Endothelial cell of umbilical vein (primary cell): ENCODE measurements around the gene ZNF557. TPM values are rescaled to one million over a fixed set of nuclear protein-coding genes. Genes with fewer than 3 reads are reported as not detected.

Experiments used
- BruUV-seq: library from RNA; stranded (reverse); fragments of 400-500 nt; replicated peaks from 2 replicates; lab custom pipeline; 2021; lab: Mats Ljungman, UMichigan
- CTCF ChIA-PET: fragments of 300-600, 350-600 bp; sonication (Branson Sonifier 250); formaldehyde crosslinking; loops from one replicate; lab custom pipeline; 2021; ENCODE audit warnings: antibody characterized with exemption, inconsistent platforms; lab: Charles Lee
- POLR2A ChIA-PET: fragments of 300-600, 350-600 bp; sonication (Branson Sonifier 250); formaldehyde crosslinking; loops from one replicate; lab custom pipeline; 2021; ENCODE audit warnings: antibody characterized with exemption, inconsistent platforms; lab: Charles Lee
- DNase-seq: peaks from one replicate; pipeline ENCODE4 v3.0.0-alpha.2; 2011; ENCODE audit warnings: low read depth, low spot score
- FAIRE-seq: peaks from 2 replicates; lab custom pipeline; 2011; peaks lifted over from hg19 to GRCh38; lab: Jason Lieb, UNC
- H2AFZ ChIP-seq: 2 replicates; pipeline ENCODE4 v1.6.0; 2012; ENCODE audit warnings: low read depth, low read length, control low read depth, inconsistent platforms
- H3K27ac ChIP-seq: 2 replicates; pipeline ENCODE4 v1.5.1; 2011; ENCODE audit warnings: low read depth, mild to moderate bottlenecking, control low read depth, low read length, moderate library complexity; ENCODE audit not compliant: insufficient read depth
- H3K27me3 ChIP-seq, 2 experiments: 2 replicates each; pipeline versions ENCODE4 v1.6.0 to v1.6.1; 2011; ENCODE audit warnings: low read length in 2 of 2, mixed read lengths in 1 of 2; ENCODE audit not compliant: control insufficient read depth in 2 of 2, insufficient read depth in 2 of 2
- H3K36me3 ChIP-seq, 2 experiments: 2 replicates in 1 of 2; 3 replicates in 1 of 2; pipeline ENCODE4 v1.5.1; 2011; ENCODE audit warnings: low read length in 2 of 2, mild to moderate bottlenecking in 1 of 2, moderate library complexity in 1 of 2; ENCODE audit not compliant: control insufficient read depth in 2 of 2, insufficient read depth in 2 of 2; ENCODE audit errors: extremely low read depth in 1 of 2
- H3K4me1 ChIP-seq: 3 replicates; pipeline ENCODE4 v1.5.1; 2011; ENCODE audit warnings: mild to moderate bottlenecking, low read length; ENCODE audit not compliant: control insufficient read depth, insufficient read depth; ENCODE audit errors: extremely low read depth
- H3K4me2 ChIP-seq: 2 replicates; pipeline ENCODE4 v1.6.1; 2011; ENCODE audit warnings: low read length, control low read depth, mixed read lengths; ENCODE audit not compliant: insufficient read depth
- H3K4me3 ChIP-seq, 3 experiments: fragments of 200-600 bp in 1 of 3; sonication (generic), shearing (Covaris generic) in 1 of 3; replicated peaks in 1 of 3; 2 replicates each; pipeline ENCODE4 v1.5.1; 2011 to 2016; ENCODE audit warnings: control low read depth in 3 of 3, low read length in 3 of 3, mild to moderate bottlenecking in 2 of 3, inconsistent platforms in 1 of 3, low read depth in 1 of 3, moderate library complexity in 1 of 3; ENCODE audit not compliant: insufficient read depth in 1 of 3
- H3K79me2 ChIP-seq: 2 replicates; pipeline ENCODE4 v1.6.0; 2012; ENCODE audit warnings: low read length, inconsistent platforms; ENCODE audit not compliant: control insufficient read depth, insufficient read depth
- H3K9ac ChIP-seq: replicated peaks from 2 replicates; pipeline ENCODE3; 2011; ENCODE audit warnings: low read length, control low read depth; ENCODE audit not compliant: insufficient read depth; ENCODE audit errors: extremely low read depth
- H3K9me1 ChIP-seq: replicated peaks from 3 replicates; pipeline ENCODE4 v1.6.0; 2011; ENCODE audit warnings: mild to moderate bottlenecking, low read length; ENCODE audit not compliant: control insufficient read depth, insufficient read depth; ENCODE audit errors: extremely low read depth
- H3K9me3 ChIP-seq: replicated peaks from 2 replicates; pipeline ENCODE4 v1.5.1; 2012; ENCODE audit warnings: low read length, inconsistent platforms; ENCODE audit not compliant: control insufficient read depth, insufficient read depth
- H4K20me1 ChIP-seq: replicated peaks from 2 replicates; pipeline ENCODE3; 2011; ENCODE audit warnings: mild to moderate bottlenecking, low read length; ENCODE audit not compliant: control insufficient read depth, insufficient read depth; ENCODE audit errors: extremely low read depth
- FOS ChIP-seq: IDR thresholded peaks from 2 replicates; pipeline ENCODE4 v1.6.1; 2011; ENCODE audit warnings: mild to moderate bottlenecking, low read length, moderate library complexity, borderline replicate concordance; ENCODE audit not compliant: insufficient read depth
- GATA2 ChIP-seq: IDR thresholded peaks from 2 replicates; pipeline ENCODE4 v1.7.0; 2011; ENCODE audit warnings: low read depth, mild to moderate bottlenecking, moderate library complexity, mixed read lengths, low read length; ENCODE audit not compliant: insufficient read length, insufficient read depth
- JUN ChIP-seq: IDR thresholded peaks from 2 replicates; pipeline ENCODE4 v1.6.1; 2011; ENCODE audit warnings: borderline replicate concordance, low read depth; ENCODE audit not compliant: insufficient read length, insufficient read depth
- POLR2A ChIP-seq: IDR thresholded peaks from 2 replicates; pipeline ENCODE4 v1.6.1; 2012; ENCODE audit warnings: low read depth, mild to moderate bottlenecking, control low read depth, low read length
- POLR2AphosphoS5 ChIP-seq: IDR thresholded peaks from 2 replicates; pipeline ENCODE4 v1.6.1; 2012; ENCODE audit warnings: low read depth, mild to moderate bottlenecking, control low read depth, low read length, moderate library complexity; ENCODE audit not compliant: insufficient read depth
- dilution Hi-C: fragments of 300-500 bp; cut with MboI; formaldehyde crosslinking; loops from one replicate; pipeline ENCODE4 v1.15.0; 2019; ENCODE audit warnings: low sequenced_read_pairs; ENCODE audit not compliant: extremely low pct_ligation_motif_present
- intact Hi-C: fragments of 100-400 bp; cut with micrococcal nuclease; formaldehyde crosslinking; loops from one replicate; pipeline ENCODE4 v1.10.0; 2022
- polyA plus RNA-seq, 4 experiments: library from polyadenylated mRNA; depleted of rRNA in 3 of 4; stranded (reverse) in 3 of 4; unstranded in 1 of 4; fragments of >200 nt; gene quantifications; 2 replicates each; pipeline versions ENCODE4 v1.2.1 to v1.2.3, GENCODE V29; 2011 to 2012; ENCODE audit warnings: missing spikeins in 1 of 4
- total RNA-seq: library from RNA; stranded (reverse); gene quantifications from 2 replicates; pipeline ENCODE4 v1.2.3, GENCODE V29; 2021

Gene ZNF557
- total and polyA plus RNA-seq, 2 donors (not counting 3 experiments of a cell fraction or from before 2014, with no cell fraction given) = 1.9 to 8.0 TPM

DNA sequence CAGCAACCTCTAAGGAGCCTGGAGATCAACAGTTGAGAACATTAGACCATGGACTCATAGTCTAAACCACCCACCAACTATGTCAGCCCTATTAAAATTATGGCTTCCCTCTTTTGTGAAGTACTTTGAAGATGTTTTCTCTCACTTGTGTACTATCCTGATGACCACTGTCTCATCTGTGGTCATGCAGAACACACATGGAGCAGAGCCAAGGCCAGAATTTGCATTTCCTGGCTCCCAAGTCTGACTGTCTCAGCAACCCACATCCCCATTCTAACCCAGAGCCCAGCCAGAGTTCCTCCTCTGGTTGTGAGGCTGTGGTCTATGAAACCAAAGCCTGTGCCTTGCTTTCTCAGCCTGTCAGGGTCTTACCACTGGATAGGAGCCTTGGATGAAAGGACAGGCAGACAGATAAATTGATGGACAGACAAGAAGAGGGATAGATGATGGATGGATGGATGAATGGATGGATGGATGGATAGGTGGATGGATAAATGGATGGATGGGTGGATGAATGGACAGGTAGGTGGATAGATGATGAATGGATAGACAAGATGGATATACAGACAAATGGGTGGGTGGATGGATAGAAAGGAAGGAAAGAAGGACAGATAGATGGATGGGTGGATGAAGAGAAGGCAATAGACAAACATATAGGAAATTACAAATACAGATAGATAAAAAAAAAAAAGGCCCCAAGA lies 35.4 kb downstream of the ZNF557 start:
- TF ChIP-seq POLR2A = no peak
- TF ChIP-seq JUN = no peak
- no peak for TF ChIP-seq FOS
- TF ChIP-seq GATA2 = no peak
- no peak for TF ChIP-seq POLR2AphosphoS5
- H3K27ac ChIP-seq = no peak overlapping the region
- dilution Hi-C loops = no loop called here
- H3K4me1 ChIP-seq = no peaks in the 10 kb centered on the region
- intact Hi-C loops = loop anchor here (10.0 kb wide), 1 partner anchor 460 kb away; no protein-coding TSS in a partner anchor
- POLR2A ChIA-PET = no interaction called here
- DNase-seq (no peak), FAIRE-seq (no peak)
- H3K9ac ChIP-seq = no peak overlapping the region
- no peak overlapping the region for H3K4me2 ChIP-seq
- no peaks in the 10 kb centered on the region for H3K79me2 ChIP-seq
- no peaks in the 10 kb centered on the region for H3K36me3 ChIP-seq
- no peaks in the 10 kb centered on the region for H3K27me3 ChIP-seq
- CTCF ChIA-PET = interaction anchor here (4.0 kb wide), 1 partner anchor 250 kb away, joined by 46 read pairs; no protein-coding TSS in a partner anchor
- no peak overlapping the region for H2AFZ ChIP-seq
- no peak overlapping the region for H3K4me3 ChIP-seq
- H3K9me3 ChIP-seq = no peaks in the 10 kb centered on the region
- no TSS peak for BruUV-seq
- no peaks in the 10 kb centered on the region for H4K20me1 ChIP-seq
- H3K9me1 ChIP-seq = no peaks in the 10 kb centered on the region
